GM12892 (cell line): ENCODE results near the gene RSF1.

Experiments
- POLR2A ChIP-seq: IDR thresholded peaks from 2 replicates; pipeline ENCODE4 v1.6.1; 2011; ENCODE audit warnings: low read depth, low read length, control low read depth
- POLR2AphosphoS5 ChIP-seq: IDR thresholded peaks from 2 replicates; pipeline ENCODE4 v1.6.1; 2011; ENCODE audit warnings: low read depth, low read length, control low read depth
- TAF1 ChIP-seq: IDR thresholded peaks from 2 replicates; pipeline ENCODE4 v1.6.1; 2011; ENCODE audit warnings: low read depth, mild to moderate bottlenecking, control low read depth, low read length, borderline replicate concordance

- TF ChIP-seq POLR2AphosphoS5, result no peak
- no peak for TF ChIP-seq POLR2A
- no peak for TF ChIP-seq TAF1
Observed at GRCh38 chr11:77833302-77833701, 12.8 kb upstream of the RSF1 start.
